Activated CD4-positive, alpha-beta T cell treated with anti-CD3 and anti-CD28 coated beads for 48 hours (primary cell): ENCODE data around the gene ARCN1.

ENCODE experiments used
- DNase-seq: peaks from one replicate; pipeline ENCODE4 v3.0.0-alpha.2; 2020

The ARCN1 gene

DNA sequence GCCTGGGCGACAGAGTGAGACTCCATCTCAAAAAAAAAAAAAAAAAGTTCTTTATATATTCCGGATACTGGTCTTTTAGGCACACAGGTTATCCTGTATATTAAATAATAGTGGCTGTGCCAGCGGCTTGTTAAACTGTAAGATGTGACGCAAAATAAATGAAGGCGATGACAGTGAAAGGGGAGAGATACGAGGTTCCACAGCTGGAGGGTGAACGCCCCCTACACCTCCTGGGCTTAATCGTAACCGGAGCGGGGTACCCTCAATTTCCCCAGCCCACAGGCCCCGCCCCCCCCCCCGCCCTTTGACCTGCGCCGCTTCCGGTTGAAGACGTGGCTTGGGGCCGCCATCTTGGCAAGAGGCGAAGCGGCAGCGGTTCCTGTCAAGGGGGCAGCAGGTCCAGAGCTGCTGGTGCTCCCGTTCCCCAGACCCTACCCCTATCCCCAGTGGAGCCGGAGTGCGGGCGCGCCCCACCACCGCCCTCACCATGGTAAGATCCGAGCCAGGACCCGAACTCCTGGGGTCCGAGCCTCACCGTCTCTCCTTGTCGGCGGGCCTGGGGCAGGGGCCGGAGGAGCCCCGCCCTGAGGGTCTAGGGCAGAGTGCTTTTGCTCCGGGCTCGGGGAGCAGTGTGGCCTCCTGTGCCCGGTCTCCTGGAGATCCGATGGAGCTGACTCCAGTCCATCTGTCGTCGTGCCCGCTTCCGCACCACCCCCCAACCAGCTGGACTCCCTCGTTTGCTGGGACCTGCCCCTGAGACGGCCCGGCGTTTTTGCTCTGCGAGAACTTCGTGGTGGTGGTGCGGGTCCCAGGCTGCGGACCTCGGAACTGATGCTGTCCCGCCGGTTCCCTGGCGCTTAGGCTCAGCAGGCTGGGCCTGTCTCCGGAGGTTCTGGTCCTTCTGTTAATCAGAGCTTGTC is at the start of gene ARCN1:
TSS of gene ARCN1 (plus strand) at position 349 of the 920 bp plus-strand sequence. CDS start at position 488, 139 bp downstream.
- DNase-seq, result peak; percentile 84

DNA sequence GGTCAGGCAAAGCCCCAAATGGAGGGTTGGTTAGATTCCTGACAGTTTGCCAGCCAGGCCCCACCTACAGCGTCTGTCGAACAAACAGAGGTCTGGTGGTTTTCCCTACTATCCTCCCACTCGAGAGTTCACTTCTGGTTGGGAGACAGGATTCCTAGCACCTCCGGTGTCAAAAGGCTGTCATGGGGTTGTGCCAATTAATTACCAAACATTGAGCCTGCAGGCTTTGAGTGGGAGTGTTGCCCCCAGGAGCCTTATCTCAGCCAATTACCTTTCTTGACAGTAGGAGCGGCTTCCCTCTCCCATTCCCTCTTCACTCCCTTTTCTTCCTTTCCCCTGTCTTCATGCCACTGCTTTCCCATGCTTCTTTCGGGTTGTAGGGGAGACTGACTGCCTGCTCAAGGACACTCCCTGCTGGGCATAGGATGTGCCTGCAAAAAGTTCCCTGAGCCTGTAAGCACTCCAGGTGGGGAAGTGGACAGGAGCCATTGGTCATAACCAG is 49.6 kb upstream of the ARCN1 start:
- DNase-seq, result no peak

DNA sequence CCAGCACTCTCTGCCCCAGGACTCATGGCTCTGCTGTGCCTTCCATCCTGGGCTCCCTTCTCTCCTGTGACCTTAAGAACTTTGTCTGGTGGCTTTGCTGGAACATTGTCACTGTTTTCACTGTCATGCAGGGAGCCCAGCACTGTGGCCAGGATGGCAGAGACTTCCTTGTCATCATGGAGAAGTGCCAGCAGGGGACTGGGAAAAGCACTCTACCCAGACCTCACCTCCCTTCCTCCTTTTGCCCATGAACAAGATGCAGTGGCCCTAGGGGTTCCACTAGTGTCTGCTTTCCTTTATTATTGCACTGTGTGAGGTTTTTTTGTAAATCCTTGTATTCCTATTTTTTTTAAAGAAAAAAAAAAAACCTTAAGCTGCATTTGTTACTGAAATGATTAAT is 47.9 kb upstream of the ARCN1 start:
- DNase-seq, result no peak

DNA sequence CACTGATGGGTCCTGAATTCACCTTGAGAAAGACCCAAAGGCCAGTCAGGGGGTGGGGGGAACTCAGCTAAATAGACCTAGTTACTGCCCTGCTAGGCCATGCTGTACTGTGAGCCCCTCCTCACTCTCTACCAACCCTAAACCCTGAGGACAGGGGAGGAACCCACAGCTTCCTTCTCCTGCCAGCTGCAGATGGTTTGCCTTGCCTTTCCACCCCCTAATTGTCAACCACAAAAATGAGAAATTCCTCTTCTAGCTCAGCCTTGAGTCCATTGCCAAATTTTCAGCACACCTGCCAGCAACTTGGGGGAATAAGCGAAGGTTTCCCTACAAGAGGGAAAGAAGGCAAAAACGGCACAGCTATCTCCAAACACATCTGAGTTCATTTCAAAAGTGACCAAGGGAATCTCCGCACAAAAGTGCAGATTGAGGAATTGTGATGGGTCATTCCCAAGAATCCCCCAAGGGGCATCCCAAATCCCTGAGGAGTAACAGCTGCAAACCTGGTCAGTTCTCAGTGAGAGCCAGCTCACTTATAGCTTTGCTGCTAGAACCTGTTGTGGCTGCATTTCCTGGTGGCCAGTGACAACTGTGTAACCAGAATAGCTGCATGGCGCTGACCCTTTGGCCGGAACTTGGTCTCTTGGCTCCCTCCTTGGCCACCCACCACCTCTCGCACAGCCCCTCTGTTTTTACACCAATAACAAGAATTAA is 47.3 kb upstream of the ARCN1 start:
- DNase-seq, result no peak

DNA sequence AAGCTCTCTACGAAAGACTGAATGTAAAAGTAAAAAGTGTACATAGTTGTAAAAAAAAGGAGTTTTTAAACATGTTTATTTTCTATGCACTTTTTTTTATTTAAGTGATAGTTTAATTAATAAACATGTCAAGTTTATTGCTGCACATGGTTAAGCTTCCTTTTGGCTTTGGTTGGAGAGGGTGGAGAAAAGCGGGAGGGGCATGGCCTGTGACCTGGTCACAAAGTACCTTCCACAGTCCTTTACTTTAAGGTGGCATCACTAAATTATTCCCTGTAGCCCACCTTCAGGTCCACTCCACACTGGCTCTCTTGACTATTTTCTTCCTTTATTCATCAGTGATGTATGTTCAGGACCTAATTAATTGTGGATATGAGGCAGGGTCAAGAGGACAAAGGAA is 45.5 kb upstream of the ARCN1 start:
- DNase-seq, result no peak

DNA sequence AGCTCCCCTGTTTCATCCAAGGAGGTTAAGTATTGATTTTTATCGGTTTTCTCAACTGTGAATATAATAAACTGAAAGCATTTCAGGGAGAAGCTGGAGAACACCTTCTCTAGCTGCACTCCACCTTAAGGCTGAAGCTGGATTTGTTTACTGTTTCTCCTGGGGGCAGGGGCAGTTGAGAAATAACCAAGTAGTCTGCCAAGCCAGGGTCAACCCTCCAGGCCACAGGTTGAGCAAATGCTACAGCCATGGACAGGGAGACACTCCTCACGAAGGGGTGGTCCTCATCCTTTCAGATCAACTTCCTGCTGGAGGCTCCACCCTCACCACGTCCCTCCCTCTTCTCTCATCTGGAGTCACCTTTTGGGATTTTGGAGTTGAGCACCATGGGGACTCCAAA is 45.1 kb upstream of the ARCN1 start, which contains the start of gene TTC36:
TSS of gene TTC36 (plus strand) at position 366 of the 400 bp plus-strand sequence. CDS start at position 387, 21 bp downstream.
- DNase-seq, result no peak

DNA sequence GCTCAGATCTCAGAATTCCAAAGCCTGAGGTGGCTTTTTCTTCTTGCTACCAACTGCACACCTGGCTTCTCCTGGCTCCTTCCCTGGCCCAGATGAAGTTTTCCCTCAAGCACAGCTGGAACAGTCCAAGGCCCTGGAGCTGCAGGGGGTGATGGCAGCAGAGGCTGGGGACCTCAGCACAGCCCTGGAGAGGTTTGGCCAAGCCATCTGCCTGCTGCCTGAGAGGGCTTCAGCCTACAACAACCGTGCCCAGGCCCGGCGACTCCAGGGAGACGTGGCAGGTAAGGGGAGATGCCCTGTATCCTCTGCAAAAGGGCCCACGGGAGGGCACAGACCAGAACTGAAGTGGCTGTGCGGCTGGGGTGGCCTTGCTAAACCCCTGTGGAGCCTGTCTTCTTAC is 43.7 kb upstream of the ARCN1 start:
- no peak for DNase-seq

DNA sequence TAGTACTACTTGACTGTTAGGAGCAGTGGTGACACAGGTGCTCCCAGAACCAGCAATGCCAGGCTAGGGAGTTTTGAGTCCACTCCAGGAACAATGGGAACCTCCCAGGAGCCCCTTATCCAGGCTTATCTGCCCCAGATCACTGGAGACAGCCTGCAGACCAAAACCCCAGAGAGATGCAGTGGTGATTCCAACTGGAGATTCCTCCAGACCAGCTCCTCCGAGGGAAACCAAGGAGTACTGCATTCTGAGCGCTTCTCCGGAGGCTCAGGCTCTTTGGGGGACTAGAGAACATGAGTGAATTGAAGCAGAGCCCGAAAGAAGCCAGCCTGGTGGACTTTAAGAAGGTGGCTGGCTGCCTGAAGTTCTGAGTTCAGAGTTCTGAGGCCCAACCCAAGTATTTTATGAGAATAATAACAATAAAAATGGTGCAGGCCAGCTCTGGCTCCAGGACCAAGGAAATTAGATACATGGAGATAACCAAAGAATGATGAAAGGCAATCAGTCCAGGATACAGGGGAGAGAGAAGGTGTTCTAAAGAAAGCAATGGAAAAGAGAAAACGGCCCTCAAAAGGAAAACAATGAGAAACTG is 42.5 kb upstream of the ARCN1 start:
- DNase-seq, result no peak

DNA sequence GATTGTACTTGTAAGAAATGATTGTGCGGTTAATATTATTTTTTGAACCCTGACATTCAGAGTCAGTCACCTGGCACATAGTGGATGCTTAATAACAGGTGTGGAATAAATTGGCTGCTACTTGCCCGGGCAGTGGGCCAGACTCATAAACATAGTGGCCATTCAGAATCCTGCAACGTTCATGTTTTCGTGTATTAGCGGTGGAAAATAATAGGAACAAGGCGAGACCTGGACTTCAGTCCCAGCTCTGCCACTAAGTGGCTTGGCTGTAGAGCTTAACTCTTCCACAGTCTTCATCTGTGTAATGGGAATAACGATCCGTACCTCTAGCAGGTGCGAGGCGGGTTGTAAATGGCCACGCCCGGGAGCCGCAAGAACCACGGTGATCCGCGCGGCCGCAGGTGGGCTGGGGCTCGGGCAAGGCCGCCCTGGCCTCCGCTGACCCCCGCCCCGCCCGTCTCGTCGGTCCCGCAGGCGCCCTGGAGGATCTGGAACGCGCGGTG is 42.0 kb upstream of the ARCN1 start:
- no peak for DNase-seq

DNA sequence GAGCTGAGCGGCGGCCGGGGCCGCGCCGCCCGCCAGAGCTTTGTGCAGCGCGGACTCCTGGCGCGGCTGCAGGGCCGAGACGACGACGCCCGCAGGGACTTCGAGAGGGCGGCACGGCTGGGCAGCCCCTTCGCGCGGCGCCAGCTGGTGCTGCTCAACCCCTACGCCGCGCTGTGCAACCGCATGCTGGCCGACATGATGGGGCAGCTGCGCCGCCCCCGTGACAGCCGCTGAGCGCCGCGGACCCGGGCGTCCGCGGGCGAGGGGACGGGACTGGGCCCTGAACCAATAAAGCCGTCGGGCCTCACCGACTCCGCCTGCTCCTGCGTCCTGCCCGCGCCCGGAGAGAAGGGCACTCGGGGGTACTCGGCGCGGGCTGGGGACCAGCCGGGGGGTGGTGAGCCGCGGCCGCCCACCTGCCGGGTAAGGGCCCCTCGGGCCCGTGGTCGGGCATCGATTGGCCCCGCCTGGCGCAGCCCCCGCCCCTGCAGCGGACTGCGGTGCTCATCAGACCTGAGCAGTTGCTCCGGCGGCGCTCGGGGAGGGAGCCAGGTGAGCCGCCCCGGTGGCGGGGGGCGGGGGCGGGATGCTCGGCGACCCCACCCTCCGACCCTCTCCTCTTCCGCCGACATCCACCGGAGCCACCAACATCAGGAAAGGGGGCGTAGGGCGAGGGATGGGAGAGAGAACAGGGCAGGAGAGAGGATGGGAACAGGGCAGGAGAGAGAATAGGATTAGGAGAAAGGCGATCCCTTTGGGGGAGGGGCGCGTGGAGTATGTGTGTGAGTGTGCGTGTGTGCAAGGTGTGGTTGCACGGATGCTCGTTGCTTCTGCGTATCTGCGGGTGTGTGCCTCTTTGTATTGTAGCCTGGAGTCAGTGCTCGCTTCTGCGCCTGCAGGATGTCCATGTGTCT is 41.3 kb upstream of the ARCN1 start, which contains the start of gene TMEM25:
TSS of gene TMEM25 (plus strand) at position 510 of the 914 bp plus-strand sequence. CDS start 610 bp downstream, outside the sequence.
- DNase-seq, result peak; percentile 83

DNA sequence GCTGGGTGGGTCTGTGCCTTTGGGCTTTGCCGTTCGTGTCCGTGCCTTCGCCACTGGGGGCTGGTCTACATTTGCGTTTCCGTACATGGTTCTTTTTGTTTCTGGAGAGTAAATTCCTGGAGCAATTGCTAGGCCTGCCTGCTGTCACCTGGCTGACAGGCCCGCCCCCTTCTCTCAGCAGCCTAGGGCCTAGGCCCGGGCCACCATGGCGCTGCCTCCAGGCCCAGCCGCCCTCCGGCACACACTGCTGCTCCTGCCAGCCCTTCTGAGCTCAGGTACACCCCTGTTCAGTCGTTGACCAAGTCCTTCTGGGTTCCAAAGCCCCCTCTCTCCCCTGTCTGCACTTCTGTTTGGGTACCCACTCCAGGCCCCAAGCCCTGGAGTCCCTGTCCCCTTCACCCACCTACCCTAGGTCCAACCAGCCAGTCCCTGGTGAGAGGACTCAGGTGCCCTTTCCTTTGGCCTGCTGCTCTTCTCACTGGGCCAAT is 40.6 kb upstream of the ARCN1 start:
- DNase-seq, result no peak

DNA sequence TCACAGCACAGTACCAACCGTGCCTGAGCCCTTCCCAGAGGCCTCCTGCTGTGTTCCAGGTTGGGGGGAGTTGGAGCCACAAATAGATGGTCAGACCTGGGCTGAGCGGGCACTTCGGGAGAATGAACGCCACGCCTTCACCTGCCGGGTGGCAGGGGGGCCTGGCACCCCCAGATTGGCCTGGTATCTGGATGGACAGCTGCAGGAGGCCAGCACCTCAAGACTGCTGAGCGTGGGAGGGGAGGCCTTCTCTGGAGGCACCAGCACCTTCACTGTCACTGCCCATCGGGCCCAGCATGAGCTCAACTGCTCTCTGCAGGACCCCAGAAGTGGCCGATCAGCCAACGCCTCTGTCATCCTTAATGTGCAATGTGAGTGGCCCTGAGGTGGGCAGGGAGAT is 40.1 kb upstream of the ARCN1 start:
- no peak for DNase-seq

DNA sequence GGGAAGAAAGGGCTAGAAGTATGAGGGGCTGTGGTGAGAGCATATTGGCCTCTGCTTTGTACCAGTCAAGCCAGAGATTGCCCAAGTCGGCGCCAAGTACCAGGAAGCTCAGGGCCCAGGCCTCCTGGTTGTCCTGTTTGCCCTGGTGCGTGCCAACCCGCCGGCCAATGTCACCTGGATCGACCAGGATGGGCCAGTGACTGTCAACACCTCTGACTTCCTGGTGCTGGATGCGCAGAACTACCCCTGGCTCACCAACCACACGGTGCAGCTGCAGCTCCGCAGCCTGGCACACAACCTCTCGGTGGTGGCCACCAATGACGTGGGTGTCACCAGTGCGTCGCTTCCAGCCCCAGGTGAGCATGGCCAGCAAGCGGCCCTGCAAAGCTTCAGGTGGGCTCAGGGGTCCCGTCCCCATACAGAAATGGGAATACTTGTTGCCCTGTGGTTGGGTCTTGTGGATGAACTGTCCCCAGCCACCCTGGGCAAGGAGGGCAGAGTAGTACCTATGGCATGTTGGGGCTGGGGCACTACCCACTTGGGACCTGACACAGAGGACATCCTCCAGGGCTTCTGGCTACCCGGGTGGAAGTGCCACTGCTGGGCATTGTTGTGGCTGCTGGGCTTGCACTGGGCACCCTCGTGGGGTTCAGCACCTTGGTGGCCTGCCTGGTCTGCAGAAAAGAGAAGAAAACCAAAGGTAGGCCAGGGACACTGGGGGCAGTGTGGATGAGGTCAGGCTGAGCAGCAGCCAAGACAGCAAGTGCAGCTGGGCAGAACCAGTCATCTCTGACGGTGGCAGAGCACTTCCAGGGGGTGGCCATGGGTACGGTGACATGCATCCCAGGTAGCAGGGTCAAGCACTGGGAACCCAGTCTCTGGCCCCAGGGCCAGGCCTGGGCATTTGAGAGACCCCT is 39.1 kb upstream of the ARCN1 start:
- DNase-seq, result no peak

DNA sequence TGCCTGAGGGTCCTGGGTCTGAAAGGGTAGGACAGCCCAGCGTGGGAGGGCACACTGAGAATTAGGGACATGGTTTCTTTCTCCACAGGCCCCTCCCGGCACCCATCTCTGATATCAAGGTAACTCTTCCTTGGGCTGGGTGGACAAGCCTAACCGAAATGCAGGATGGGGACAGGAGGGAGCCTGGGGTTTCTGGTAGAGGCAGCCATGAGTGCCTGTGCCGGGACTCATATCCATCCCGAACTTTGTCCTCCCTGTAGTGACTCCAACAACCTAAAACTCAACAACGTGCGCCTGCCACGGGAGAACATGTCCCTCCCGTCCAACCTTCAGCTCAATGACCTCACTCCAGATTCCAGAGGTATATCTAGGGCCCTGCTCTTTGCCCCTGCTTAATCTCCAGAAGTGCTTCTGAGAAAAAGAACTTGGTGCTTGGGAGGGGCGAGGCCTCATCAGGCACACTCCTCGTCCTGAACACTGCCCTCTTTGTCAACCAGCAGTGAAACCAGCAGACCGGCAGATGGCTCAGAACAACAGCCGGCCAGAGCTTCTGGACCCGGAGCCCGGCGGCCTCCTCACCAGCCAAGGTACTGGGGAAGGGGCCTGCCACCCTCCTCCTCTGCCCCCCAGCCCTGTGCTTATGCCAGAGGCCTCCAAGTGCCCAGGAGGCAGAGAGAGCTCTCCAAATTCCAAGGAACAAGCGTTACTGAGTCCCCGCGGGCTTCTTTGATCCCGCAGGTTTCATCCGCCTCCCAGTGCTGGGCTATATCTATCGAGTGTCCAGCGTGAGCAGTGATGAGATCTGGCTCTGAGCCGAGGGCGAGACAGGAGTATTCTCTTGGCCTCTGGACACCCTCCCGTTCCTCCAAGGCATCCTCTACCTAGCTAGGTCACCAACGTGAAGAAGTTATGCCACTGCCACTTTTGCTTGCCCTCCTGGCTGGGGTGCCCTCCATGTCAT is 38.2 kb upstream of the ARCN1 start:
- no peak for DNase-seq

DNA sequence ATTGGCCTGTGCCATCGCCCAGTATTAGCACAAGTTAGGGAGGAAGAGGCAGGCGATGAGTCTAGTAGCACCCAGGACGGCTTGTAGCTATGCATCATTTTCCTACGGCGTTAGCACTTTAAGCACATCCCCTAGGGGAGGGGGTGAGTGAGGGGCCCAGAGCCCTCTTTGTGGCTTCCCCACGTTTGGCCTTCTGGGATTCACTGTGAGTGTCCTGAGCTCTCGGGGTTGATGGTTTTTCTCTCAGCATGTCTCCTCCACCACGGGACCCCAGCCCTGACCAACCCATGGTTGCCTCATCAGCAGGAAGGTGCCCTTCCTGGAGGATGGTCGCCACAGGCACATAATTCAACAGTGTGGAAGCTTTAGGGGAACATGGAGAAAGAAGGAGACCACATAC is 36.9 kb upstream of the ARCN1 start:
- DNase-seq, result no peak

DNA sequence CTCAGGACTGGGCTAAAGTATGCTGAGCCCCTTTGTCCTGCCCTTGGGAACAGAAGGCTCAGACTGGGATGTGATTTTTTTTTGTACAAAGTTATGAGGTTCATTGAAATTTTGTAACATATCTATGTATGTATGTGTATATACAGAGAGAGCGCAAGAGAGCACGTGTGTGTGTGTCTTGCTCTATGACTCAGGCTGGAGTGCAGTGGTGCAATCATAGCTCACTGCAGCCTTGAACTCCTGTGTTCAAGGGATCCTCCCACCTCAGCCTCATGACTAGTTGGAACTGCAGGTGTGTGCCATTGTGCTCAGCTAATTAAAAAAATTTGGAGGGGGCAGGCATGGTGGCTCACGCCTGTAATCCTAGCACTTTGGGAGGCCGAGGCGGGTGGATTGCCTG is 35.5 kb upstream of the ARCN1 start:
- DNase-seq, result no peak

DNA sequence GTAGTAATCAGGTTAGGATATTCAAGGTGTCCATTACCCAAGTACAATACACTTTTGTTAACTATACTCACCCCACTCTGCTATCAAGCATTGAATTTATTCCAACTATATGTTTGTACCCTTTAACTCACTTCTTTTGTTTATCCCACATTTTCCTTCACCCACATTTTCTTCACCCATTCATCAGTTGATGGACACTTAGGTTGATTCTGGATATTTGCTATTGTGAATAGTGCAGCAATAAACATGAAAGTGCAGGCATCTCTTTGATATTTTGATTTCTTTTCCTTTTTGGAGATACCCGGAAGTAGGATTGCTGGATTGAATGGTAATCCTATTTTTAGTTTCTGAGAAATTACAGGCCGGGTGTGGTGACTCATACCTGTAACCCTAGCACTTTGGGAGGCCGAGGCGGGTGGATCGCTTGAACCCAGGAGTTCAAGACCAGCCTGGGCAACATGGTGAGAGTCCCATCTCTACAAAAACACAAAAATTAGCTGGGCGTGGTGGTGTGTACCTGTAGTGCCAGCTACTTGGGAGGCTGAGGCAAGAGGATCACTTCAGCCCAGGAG is 34.7 kb upstream of the ARCN1 start:
- no peak for DNase-seq

DNA sequence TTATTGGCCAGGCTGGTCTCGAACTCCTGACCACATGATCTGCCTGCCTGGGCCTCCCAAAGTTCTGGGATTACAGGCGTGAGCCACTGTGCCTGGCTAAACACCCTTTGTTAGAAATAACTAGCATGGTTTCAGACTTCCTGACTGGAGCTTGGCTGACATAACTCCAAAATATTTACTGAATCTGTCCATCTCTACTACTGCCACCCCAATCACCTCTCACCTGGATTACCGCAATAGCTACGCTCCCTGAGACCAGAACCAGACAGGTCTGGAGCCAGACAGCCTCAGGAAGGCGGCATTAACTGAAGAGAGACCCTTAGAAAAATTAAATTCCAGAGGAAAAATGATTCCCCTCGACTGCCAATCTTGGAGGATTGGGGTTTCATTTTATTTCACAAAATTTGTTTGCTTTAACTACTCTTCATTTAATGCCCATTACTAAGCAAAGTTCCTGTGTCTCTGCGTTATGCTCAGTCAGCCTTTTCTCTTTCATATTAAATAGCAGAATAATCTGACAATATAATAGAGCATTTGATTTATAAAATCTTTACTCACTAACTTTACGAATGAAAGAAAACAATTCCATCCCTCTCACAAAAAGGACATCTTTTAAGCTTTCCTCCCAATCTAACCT is 28.1 kb upstream of the ARCN1 start:
- DNase-seq, result no peak

DNA sequence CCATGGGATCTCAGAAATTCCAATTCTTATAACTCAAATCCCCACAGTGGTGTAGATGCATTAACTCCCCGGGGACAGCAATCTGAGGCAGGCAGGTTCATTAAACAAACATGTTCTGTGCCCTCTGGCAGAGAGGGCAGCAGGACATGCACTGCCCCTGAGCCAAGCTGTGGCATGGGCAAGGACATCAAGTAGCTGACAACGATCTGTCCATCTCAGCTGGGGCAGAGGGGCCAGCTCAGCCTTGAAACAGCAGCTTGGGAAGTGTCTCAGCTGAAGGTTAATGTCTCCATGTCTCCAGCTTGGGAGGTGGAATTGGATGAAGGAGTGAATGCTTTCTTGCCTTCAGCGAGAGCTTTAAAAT is 27.6 kb upstream of the ARCN1 start:
- DNase-seq, result no peak
